PC-3 (cell line): ENCODE data around the gene ATL2. TPM values are rescaled to one million over a fixed set of nuclear protein-coding genes. Genes with fewer than 3 reads are reported as not detected.
"Not testable (repeated sequence)": the region's sequence is repeated elsewhere in the genome, so short reads cannot be mapped to it uniquely, and the experiment has no call there.

Experiments used
- ATAC-seq: fragments of 200-7000 bp; cut with Tn5 transposase; 2 replicates; pipeline ENCODE4 v1.9.1; 2020; ENCODE audit warnings: mild to moderate bottlenecking, moderate library complexity
- BruUV-seq: library from RNA; stranded (reverse); fragments of 400-500 nt; replicated peaks from 2 replicates; lab custom pipeline; 2021; lab: Mats Ljungman, UMichigan
- CTCF ChIA-PET: fragments of 300-600 bp; sonication (Branson Sonifier 250); formaldehyde crosslinking; loops from one replicate; lab custom pipeline; 2022; ENCODE audit warnings: antibody characterized with exemption; lab: Charles Lee
- POLR2A ChIA-PET: fragments of 300-600 bp; sonication (Branson Sonifier 250); formaldehyde crosslinking; loops from one replicate; lab custom pipeline; 2022; ENCODE audit warnings: antibody characterized with exemption; ENCODE audit not compliant: unreplicated experiment; lab: Charles Lee
- DNase-seq: peaks from one replicate; pipeline ENCODE4 v3.0.0-alpha.2; 2015
- H2AFZ ChIP-seq: fragments of 300-600 bp; sonication (generic); 2 replicates; pipeline ENCODE4 v1.6.0; 2016; ENCODE audit warnings: antibody characterized with exemption, low read length
- H3F3A ChIP-seq: fragments of 300-600 bp; sonication (generic); one replicate; pipeline ENCODE4 v1.6.0; 2017; ENCODE audit warnings: antibody characterized with exemption, low read length, control low read depth, mild to moderate bottlenecking; ENCODE audit not compliant: unreplicated experiment
- H3K27ac ChIP-seq: fragments of 300-600 bp; sonication (generic); 2 replicates; pipeline ENCODE4 v1.5.1; 2016; ENCODE audit warnings: mild to moderate bottlenecking, low read length
- H3K27me3 ChIP-seq: fragments of 300-600 bp; sonication (generic); 2 replicates; pipeline ENCODE4 v1.6.1; 2016; ENCODE audit warnings: low read length, mixed read lengths
- H3K36me3 ChIP-seq: fragments of 300-600 bp; sonication (generic); 2 replicates; pipeline ENCODE4 v1.6.1; 2016; ENCODE audit warnings: low read depth, mixed run types, low read length, mixed read lengths
- H3K4me1 ChIP-seq: fragments of 300-600 bp; sonication (generic); 2 replicates; pipeline ENCODE4 v1.5.1; 2016; ENCODE audit warnings: low read length; ENCODE audit not compliant: insufficient read depth
- H3K4me2 ChIP-seq: fragments of 300-600 bp; sonication (generic); 2 replicates; pipeline ENCODE4 v1.6.0; 2016; ENCODE audit warnings: low read length
- H3K4me3 ChIP-seq: fragments of 300-600 bp; sonication (generic); 2 replicates; pipeline ENCODE4 v1.5.1; 2016; ENCODE audit warnings: mild to moderate bottlenecking, low read length, mixed read lengths
- H3K79me2 ChIP-seq: fragments of 300-600 bp; sonication (generic); 2 replicates; pipeline ENCODE4 v1.6.1; 2017; ENCODE audit warnings: low read length, mixed read lengths
- H3K9ac ChIP-seq: fragments of 300-600 bp; sonication (generic); 2 replicates; pipeline ENCODE4 v1.6.0; 2016; ENCODE audit warnings: mild to moderate bottlenecking, low read length
- H3K9me2 ChIP-seq: fragments of 300-600 bp; sonication (generic); replicated peaks from 2 replicates; pipeline ENCODE4 v1.6.1; 2016; ENCODE audit warnings: mixed run types, low read length, mixed read lengths
- H3K9me3 ChIP-seq: fragments of 300-600 bp; sonication (generic); 2 replicates; pipeline ENCODE4 v1.6.1; 2016; ENCODE audit warnings: low read length, mixed read lengths
- H4K20me1 ChIP-seq: fragments of 300-600 bp; sonication (generic); 2 replicates; pipeline ENCODE4 v1.6.1; 2016; ENCODE audit warnings: low read length, mixed read lengths
- EZH2 ChIP-seq: fragments of 300-600 bp; sonication (generic); IDR thresholded peaks from one replicate; pipeline ENCODE4 v1.6.1; 2017; ENCODE audit warnings: antibody characterized with exemption, mild to moderate bottlenecking, low read length; ENCODE audit not compliant: unreplicated experiment
- EZH2phosphoT487 ChIP-seq: fragments of 300-600 bp; sonication (generic); IDR thresholded peaks from 2 replicates; pipeline ENCODE4 v1.6.1; 2018; ENCODE audit warnings: mild to moderate bottlenecking, antibody characterized with exemption, low read length, borderline replicate concordance
- intact Hi-C: fragments of 100-400 bp; cut with micrococcal nuclease; formaldehyde crosslinking; loops from 2 replicates; pipeline ENCODE4 v1.9.0; 2023
- total RNA-seq: library from RNA; depleted of rRNA; stranded (reverse); fragments of >200 nt; gene quantifications from 2 replicates; pipeline ENCODE4 v1.2.3, GENCODE V29; 2014
- TF ChIP-seq, protein P1 (sequence below): fragments of 300-600 bp; sonication (generic); conservative IDR thresholded peaks from 2 replicates; pipeline ENCODE4 v1.5.1; 2017; ENCODE audit warnings: antibody characterized with exemption, low read depth, mild to moderate bottlenecking, low read length

Gene ATL2
- total RNA-seq, 1 experiment from 2014 or later: 89.4 TPM

DNA sequence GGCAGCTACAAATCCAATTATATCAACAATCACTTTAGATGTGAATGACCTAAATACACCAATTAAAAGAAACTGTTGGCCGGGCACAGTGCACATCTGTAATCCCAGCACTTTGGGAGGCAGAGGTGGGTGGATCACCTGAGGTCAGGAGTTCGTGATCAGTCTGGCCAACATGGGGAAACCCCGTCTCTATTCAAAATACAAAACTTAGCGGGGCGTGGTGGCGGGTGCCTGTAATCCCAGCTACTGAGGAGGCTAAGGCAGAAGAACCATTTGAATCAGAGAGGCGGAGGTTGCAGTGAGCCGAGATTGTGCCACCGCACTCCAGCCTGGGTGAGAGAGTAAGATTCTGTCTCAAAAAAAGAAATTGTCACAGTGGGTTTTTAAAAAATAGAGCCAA is 49.5 kb downstream of the ATL2 start:
- Histone ChIP-seq H3K4me1 (no peaks in the 10 kb centered on the region), H3F3A (no peaks in the 10 kb centered on the region), H3K9ac (no peak overlapping the region), H3K79me2 (peaks cover 79% of the 10 kb centered on the region), H3K4me3 (no peak overlapping the region), H2AFZ (no peak overlapping the region), H3K27me3 (no peaks in the 10 kb centered on the region), H3K36me3 (peaks cover 26% of the 10 kb centered on the region), H3K4me2 (no peak overlapping the region), H3K9me2 (no peaks in the 10 kb centered on the region), H4K20me1 (peaks cover 8% of the 10 kb centered on the region; the same call in 1 of the 2 replicates), H3K27ac (no peak overlapping the region), H3K9me3 (no peaks in the 10 kb centered on the region)
- ATAC-seq (no peak), DNase-seq (no peak)
- TF ChIP-seq EZH2phosphoT487 (no peak), EZH2 (no peak)
- TF ChIP-seq, protein P1, sequence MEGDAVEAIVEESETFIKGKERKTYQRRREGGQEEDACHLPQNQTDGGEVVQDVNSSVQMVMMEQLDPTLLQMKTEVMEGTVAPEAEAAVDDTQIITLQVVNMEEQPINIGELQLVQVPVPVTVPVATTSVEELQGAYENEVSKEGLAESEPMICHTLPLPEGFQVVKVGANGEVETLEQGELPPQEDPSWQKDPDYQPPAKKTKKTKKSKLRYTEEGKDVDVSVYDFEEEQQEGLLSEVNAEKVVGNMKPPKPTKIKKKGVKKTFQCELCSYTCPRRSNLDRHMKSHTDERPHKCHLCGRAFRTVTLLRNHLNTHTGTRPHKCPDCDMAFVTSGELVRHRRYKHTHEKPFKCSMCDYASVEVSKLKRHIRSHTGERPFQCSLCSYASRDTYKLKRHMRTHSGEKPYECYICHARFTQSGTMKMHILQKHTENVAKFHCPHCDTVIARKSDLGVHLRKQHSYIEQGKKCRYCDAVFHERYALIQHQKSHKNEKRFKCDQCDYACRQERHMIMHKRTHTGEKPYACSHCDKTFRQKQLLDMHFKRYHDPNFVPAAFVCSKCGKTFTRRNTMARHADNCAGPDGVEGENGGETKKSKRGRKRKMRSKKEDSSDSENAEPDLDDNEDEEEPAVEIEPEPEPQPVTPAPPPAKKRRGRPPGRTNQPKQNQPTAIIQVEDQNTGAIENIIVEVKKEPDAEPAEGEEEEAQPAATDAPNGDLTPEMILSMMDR: no peak
- intact Hi-C loops: no loop called here
- BruUV-seq: no TSS peak
- ChIA-PET CTCF (no interaction called here), POLR2A (interaction anchor here (0.5 kb wide), 1 partner anchor 21 kb away, joined by 11 read pairs; no protein-coding TSS in a partner anchor)

DNA sequence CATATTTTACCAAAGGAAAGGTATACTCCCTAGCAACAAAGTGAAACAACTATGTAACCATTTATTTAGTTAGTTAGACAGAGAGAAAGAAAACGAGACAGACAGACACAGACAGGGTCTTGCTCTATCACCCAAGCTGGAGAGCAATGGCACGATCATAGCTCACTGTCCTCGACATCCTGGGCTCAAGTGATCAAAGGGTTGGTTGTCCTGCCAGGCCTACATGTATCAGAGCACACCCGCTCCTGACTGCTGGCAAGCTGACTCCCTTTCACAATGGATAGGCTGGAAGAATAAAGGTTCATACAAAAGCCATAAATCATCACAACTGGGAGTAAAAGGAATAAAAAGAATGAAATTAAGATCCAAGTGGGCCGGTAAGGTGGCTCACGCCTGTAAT is 53.5 kb downstream of the ATL2 start:
- no peak overlapping the region for H3K9ac ChIP-seq
- no peak overlapping the region for H2AFZ ChIP-seq
- POLR2A ChIA-PET: no interaction called here
- DNase-seq: no peak
- H3K79me2 ChIP-seq: peaks cover 83% of the 10 kb centered on the region
- H3K9me2 ChIP-seq: no peaks in the 10 kb centered on the region
- no peaks in the 10 kb centered on the region for H3K9me3 ChIP-seq
- no peaks in the 10 kb centered on the region for H3F3A ChIP-seq
- intact Hi-C loops: no loop called here
- BruUV-seq: no TSS peak
- TF ChIP-seq, protein P1: no peak
- no peak for TF ChIP-seq EZH2
- no peak for TF ChIP-seq EZH2phosphoT487
- no peak overlapping the region for H3K4me2 ChIP-seq
- ATAC-seq: no peak
- no peak overlapping the region for H3K4me3 ChIP-seq
- H3K27me3 ChIP-seq: no peaks in the 10 kb centered on the region
- H4K20me1 ChIP-seq: peaks cover 8% of the 10 kb centered on the region; the same call in 1 of the 2 replicates
- H3K27ac ChIP-seq: no peak overlapping the region
- H3K36me3 ChIP-seq: peaks cover 7% of the 10 kb centered on the region
- no peaks in the 10 kb centered on the region for H3K4me1 ChIP-seq
- CTCF ChIA-PET: interaction anchor here (0.6 kb wide), 1 partner anchor 53 kb away, joined by 6 read pairs; no protein-coding TSS in a partner anchor

DNA sequence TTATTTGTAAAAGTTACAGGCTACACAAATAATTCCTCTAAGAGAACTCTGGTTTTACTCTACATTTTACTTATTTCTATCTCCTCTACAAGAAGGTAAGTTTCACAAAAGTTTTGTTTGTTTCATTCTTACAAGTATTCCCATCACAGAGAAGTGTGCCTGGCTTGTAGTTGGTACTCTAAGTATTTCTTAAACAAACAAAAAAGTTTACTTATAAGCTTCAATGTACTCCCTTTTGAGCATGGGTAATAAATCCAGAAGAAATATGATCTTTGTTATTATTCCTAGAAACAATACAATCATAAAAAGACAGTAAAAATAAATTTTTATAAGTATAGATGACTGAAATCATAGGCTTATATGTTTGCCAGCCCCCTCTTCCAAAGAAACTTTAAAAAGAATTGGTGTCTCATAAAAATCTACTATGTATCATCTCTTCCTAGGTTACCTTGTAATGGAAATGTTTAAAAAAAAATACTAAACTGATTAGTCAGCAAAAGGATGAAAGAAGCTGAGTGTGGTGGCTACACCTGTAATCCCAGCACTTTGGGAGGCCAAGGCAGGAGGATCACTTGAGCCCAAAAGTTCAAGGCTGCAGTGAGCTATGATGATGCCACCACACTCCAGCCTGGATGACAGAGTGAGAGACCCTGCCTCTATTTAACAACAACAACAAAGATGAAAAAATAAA is 54.7 kb downstream of the ATL2 start:
- TF ChIP-seq, protein P1: no peak
- TF ChIP-seq EZH2 (no peak), EZH2phosphoT487 (no peak)
- ChIA-PET CTCF (no interaction called here), POLR2A (no interaction called here)
- no peak overlapping the region for H3K9ac ChIP-seq
- H3K9me3 ChIP-seq: no peaks in the 10 kb centered on the region
- no peak overlapping the region for H2AFZ ChIP-seq
- DNase-seq (peak; percentile 13), ATAC-seq (peak; percentile 51)
- H4K20me1 ChIP-seq: peaks cover 4% of the 10 kb centered on the region; the same call in 1 of the 2 replicates
- no peaks in the 10 kb centered on the region for H3K4me1 ChIP-seq
- peaks cover 10% of the 10 kb centered on the region for H3K36me3 ChIP-seq
- H3K4me2 ChIP-seq: no peak overlapping the region
- no peaks in the 10 kb centered on the region for H3K27me3 ChIP-seq
- no peak overlapping the region for H3K27ac ChIP-seq
- H3F3A ChIP-seq: no peaks in the 10 kb centered on the region
- H3K79me2 ChIP-seq: peaks cover 71% of the 10 kb centered on the region
- H3K9me2 ChIP-seq: no peaks in the 10 kb centered on the region
- BruUV-seq: no TSS peak
- H3K4me3 ChIP-seq: no peak overlapping the region
- intact Hi-C loops: no loop called here

DNA sequence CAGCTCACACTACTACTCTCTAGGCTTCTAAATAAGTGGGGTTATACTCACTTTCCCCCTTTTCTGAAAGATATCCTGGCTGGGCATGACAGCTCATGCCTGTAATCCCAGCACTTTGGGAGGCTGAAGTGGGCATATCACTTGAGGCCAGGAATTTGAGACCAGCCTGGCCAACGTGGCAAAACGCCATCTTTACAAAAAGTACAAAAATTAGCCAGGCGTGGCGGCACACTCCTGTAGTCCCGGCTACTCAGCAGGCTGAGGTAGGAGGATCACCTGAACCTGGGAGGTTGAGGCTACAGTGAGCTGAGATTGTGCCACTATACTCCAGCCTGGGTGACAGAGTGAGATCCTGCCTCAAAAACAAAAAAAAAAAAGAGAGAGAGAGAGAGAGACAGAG is 57.8 kb downstream of the ATL2 start:
- POLR2A ChIA-PET, H3K9me3 ChIP-seq, H3K9ac ChIP-seq, H3K4me2 ChIP-seq, ATAC-seq, DNase-seq, H3K4me3 ChIP-seq, H3F3A ChIP-seq, H3K9me2 ChIP-seq, H3K4me1 ChIP-seq, CTCF ChIA-PET, H4K20me1 ChIP-seq, H3K27me3 ChIP-seq, H3K27ac ChIP-seq, H2AFZ ChIP-seq, BruUV-seq: not testable (repeated sequence)
- intact Hi-C loops: loop anchor here (5.0 to 10.0 kb wide), 4 partner anchors 58 to 403 kb away; partner anchors contain the start of gene ATL2
- Histone ChIP-seq H3K79me2 (peaks cover 43% of the 10 kb centered on the region), H3K36me3 (peaks cover 21% of the 10 kb centered on the region; the same call in 1 of the 2 replicates)
